Measurements from ENCODE around the gene ULK1. TPM values are rescaled to one million over a fixed set of nuclear protein-coding genes. Genes with fewer than 3 reads are reported as not detected.

The ULK1 gene
- total RNA-seq, 1 experiment from 2014 or later = 67.8 TPM

DNA sequence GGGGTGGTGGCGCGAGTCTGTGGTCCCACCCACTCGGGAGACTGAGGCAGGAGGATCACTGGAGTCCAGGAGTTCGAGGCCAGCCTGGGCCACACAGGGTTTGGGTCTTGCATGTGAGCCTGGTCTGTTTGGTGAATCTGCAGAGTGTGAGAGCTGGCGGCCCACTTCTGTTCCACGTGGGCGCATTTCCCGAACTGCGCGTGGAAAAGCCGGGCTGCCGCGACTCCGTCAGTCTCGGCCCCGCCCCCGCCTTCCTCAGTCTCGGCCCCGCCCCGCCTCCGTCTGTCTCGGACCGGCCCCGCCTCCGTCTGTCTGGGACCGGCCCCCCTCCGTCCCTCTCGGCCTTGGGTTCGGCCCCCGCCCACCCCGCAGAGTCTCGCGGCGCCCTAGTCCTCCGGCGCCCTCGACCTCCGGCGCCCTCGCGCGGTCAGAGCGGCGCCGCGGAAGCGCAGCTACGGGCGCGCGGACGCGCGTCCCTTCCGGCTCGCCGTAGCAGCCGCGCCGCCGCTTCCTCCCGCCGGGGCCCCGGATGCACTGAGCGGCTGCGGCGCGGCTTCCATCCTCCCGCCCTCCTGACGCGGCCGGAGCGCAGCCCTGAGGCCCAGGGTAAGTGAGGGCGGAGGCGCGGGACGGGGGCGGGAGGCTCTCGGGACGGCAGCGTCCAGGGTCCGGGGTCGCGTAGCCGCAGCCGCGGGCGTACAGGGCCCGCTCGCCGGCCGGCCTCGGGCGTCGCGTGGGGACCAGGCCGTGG is 55.2 kb downstream of the ULK1 start, which contains the start of gene EP400 (continued):
- TF ChIP-seq, protein P1, sequence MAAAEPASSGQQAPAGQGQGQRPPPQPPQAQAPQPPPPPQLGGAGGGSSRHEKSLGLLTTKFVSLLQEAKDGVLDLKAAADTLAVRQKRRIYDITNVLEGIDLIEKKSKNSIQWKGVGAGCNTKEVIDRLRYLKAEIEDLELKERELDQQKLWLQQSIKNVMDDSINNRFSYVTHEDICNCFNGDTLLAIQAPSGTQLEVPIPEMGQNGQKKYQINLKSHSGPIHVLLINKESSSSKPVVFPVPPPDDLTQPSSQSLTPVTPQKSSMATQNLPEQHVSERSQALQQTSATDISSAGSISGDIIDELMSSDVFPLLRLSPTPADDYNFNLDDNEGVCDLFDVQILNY (CRISPR knock-in tag; IDR thresholded peaks at IDR 0.05) = peak; percentile 83
- TF ChIP-seq SMAD4 (CRISPR knock-in tag; IDR thresholded peaks at IDR 0.05) = no peak
- peak; percentile 53; the same call in 1 of the 2 replicates for TF ChIP-seq FOXK1 (CRISPR knock-in tag; IDR thresholded peaks at IDR 0.05)
- peak; percentile 94 for TF ChIP-seq SP1 (CRISPR knock-in tag; conservative IDR thresholded peaks at IDR 0.05)
- TF ChIP-seq, protein P2, sequence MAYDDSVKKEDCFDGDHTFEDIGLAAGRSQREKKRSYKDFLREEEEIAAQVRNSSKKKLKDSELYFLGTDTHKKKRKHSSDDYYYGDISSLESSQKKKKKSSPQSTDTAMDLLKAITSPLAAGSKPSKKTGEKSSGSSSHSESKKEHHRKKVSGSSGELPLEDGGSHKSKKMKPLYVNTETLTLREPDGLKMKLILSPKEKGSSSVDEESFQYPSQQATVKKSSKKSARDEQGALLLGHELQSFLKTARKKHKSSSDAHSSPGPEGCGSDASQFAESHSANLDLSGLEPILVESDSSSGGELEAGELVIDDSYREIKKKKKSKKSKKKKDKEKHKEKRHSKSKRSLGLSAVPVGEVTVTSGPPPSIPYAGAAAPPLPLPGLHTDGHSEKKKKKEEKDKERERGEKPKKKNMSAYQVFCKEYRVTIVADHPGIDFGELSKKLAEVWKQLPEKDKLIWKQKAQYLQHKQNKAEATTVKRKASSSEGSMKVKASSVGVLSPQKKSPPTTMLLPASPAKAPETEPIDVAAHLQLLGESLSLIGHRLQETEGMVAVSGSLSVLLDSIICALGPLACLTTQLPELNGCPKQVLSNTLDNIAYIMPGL (CRISPR knock-in tag; IDR thresholded peaks at IDR 0.05) = peak; percentile 89
- TF ChIP-seq ZNF232 (CRISPR knock-in tag; IDR thresholded peaks at IDR 0.05) = peak; percentile 52; the same call in 1 of the 2 replicates
- peak; percentile 60; the same call in 1 of the 2 replicates for TF ChIP-seq FOXP1 (CRISPR knock-in tag; IDR thresholded peaks at IDR 0.05; ENCODE audit: borderline replicate concordance)
- TF ChIP-seq, protein P3, sequence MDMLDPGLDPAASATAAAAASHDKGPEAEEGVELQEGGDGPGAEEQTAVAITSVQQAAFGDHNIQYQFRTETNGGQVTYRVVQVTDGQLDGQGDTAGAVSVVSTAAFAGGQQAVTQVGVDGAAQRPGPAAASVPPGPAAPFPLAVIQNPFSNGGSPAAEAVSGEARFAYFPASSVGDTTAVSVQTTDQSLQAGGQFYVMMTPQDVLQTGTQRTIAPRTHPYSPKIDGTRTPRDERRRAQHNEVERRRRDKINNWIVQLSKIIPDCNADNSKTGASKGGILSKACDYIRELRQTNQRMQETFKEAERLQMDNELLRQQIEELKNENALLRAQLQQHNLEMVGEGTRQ (CRISPR knock-in tag; IDR thresholded peaks at IDR 0.05) = 0 out of 2 replicates have a peak, but pooled peaks have one; percentile 13
- TF ChIP-seq, protein P4, sequence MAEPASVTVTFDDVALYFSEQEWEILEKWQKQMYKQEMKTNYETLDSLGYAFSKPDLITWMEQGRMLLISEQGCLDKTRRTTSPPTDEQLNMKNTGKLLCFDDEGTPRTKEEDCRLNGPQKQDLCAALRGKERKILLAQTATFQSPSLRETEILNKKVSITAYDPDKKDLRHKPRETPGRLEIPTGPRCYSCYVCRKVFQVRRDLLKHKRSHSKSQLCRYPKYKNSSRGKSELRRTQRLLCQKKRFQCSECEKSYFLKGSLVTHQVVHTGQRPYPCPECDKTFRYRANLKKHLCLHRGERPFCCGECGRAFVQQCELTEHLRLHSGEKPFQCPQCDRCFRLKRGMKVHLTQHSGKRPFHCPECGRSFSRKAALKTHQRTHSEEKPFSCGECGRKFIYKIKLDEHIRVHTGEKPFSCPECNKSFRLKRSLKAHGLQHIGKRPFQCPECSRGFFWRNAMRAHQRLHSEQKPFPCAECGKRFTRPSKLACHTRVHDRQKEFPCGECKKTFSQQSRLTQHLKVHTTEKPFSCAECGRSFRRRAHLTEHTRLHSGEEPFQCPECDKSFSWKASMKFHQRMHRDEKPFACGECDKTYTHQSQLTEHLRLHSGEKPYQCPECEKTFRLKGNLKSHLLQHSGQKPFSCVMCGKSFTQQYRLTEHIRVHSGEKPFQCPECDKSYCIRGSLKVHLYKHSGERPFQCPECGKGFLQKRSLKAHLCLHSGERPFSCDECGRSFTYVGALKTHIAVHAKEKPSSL (CRISPR knock-in tag; conservative IDR thresholded peaks at IDR 0.05) = no peak
- 0 out of 2 replicates have a peak, but pooled peaks have one; percentile 48 for TF ChIP-seq KAT7 (CRISPR knock-in tag; IDR thresholded peaks at IDR 0.05; ENCODE audit: borderline replicate concordance)
- TF ChIP-seq, protein P5, sequence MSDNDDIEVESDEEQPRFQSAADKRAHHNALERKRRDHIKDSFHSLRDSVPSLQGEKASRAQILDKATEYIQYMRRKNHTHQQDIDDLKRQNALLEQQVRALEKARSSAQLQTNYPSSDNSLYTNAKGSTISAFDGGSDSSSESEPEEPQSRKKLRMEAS (CRISPR knock-in tag; IDR thresholded peaks at IDR 0.05) = no peak

DNA sequence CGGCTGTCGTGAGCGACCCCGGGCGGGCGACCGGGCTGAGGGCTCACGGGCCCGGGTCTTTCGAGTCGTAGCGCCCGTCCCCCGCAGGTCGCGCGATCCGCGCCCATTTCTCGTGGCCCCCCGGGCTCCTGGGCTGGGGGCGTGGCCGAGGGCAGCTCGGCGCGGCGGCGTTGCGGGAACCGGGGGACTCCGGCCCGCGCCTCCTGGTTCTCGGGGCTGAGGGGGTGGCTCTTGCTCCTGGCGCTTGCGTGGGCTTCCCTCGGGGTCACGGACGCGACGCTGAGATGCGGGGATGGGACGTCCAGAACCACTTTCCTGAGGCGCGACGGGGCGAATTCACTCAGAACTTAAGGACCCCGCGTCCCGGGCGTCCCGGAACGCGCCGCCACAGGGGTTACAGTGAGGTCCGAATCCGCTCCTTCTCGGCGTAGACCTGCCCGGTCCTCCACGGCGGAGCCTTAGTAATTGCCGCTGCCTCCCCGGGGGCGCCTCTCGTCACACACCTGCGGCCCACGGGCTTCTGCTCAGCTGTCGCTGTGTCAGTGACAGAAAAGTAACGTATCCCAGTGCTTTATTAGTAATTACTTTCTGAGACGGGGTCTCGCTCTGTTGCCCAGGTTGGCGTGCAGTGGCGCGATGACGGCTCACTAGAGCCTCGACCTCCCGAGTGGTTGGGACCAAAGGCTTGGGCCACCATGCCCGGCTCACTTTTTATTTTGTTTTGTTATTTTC is 55.9 kb downstream of the ULK1 start:
- DNase-seq (ENCODE audit: low spot score) (no peak), ATAC-seq (peak; percentile 4; the same call in 1 of the 2 replicates)
- no peaks in the 10 kb centered on the region for H3K9me3 Mint-ChIP-seq
- H3K4me1 Mint-ChIP-seq = peaks cover 7% of the 10 kb centered on the region
- H3K4me3 Mint-ChIP-seq = peak overlapping the region; percentile 83
- H3K36me3 Mint-ChIP-seq = no peaks in the 10 kb centered on the region
- ChIA-PET CTCF (interaction anchor here (0.7 to 1.5 kb wide), 6 partner anchors 8 to 213 kb away, joined by 3 to 9 read pairs (median 6); partner anchors contain the start of gene PUS1), POLR2A (interaction anchor here (0.5 to 0.7 kb wide), 4 partner anchors 12 to 195 kb away, joined by 3 to 4 read pairs (median 4); no protein-coding TSS in a partner anchor)
- H3K27ac Mint-ChIP-seq = no peak overlapping the region
- no peaks in the 10 kb centered on the region for H3K27me3 Mint-ChIP-seq (ENCODE audit: low read depth)
- TF ChIP-seq, protein P6, sequence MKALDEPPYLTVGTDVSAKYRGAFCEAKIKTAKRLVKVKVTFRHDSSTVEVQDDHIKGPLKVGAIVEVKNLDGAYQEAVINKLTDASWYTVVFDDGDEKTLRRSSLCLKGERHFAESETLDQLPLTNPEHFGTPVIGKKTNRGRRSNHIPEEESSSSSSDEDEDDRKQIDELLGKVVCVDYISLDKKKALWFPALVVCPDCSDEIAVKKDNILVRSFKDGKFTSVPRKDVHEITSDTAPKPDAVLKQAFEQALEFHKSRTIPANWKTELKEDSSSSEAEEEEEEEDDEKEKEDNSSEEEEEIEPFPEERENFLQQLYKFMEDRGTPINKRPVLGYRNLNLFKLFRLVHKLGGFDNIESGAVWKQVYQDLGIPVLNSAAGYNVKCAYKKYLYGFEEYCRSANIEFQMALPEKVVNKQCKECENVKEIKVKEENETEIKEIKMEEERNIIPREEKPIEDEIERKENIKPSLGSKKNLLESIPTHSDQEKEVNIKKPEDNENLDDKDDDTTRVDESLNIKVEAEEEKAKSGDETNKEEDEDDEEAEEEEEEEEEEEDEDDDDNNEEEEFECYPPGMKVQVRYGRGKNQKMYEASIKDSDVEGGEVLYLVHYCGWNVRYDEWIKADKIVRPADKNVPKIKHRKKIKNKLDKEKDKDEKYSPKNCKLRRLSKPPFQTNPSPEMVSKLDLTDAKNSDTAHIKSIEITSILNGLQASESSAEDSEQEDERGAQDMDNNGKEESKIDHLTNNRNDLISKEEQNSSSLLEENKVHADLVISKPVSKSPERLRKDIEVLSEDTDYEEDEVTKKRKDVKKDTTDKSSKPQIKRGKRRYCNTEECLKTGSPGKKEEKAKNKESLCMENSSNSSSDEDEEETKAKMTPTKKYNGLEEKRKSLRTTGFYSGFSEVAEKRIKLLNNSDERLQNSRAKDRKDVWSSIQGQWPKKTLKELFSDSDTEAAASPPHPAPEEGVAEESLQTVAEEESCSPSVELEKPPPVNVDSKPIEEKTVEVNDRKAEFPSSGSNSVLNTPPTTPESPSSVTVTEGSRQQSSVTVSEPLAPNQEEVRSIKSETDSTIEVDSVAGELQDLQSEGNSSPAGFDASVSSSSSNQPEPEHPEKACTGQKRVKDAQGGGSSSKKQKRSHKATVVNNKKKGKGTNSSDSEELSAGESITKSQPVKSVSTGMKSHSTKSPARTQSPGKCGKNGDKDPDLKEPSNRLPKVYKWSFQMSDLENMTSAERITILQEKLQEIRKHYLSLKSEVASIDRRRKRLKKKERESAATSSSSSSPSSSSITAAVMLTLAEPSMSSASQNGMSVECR (CRISPR knock-in tag; IDR thresholded peaks at IDR 0.05; ENCODE audit: borderline replicate concordance) = peak; percentile 89
- TF ChIP-seq JUN (CRISPR knock-in tag; IDR thresholded peaks at IDR 0.05) (0 out of 2 replicates have a peak, but pooled peaks have one; percentile 12), PRRX2 (CRISPR knock-in tag; IDR thresholded peaks at IDR 0.05) (no peak), ZNF121 (CRISPR knock-in tag; IDR thresholded peaks at IDR 0.05) (peak; percentile 91), RELA (CRISPR knock-in tag; IDR thresholded peaks at IDR 0.05; ENCODE audit: borderline replicate concordance) (0 out of 2 replicates have a peak, but pooled peaks have one; percentile 14), FOXP1 (CRISPR knock-in tag; IDR thresholded peaks at IDR 0.05; ENCODE audit: borderline replicate concordance) (no peak; the same call in 1 of the 2 replicates)
- TF ChIP-seq, protein P2 (CRISPR knock-in tag; IDR thresholded peaks at IDR 0.05) = 0 out of 2 replicates have a peak, but pooled peaks have one; percentile 11
- TF ChIP-seq, protein P7, sequence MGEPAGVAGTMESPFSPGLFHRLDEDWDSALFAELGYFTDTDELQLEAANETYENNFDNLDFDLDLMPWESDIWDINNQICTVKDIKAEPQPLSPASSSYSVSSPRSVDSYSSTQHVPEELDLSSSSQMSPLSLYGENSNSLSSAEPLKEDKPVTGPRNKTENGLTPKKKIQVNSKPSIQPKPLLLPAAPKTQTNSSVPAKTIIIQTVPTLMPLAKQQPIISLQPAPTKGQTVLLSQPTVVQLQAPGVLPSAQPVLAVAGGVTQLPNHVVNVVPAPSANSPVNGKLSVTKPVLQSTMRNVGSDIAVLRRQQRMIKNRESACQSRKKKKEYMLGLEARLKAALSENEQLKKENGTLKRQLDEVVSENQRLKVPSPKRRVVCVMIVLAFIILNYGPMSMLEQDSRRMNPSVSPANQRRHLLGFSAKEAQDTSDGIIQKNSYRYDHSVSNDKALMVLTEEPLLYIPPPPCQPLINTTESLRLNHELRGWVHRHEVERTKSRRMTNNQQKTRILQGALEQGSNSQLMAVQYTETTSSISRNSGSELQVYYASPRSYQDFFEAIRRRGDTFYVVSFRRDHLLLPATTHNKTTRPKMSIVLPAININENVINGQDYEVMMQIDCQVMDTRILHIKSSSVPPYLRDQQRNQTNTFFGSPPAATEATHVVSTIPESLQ (CRISPR knock-in tag; IDR thresholded peaks at IDR 0.05) = no peak
